Measurements from ENCODE around the gene SLC39A11. TPM values are rescaled to one million over a fixed set of nuclear protein-coding genes. Genes with fewer than 3 reads are reported as not detected.
A peak's percentile ranks its signal among the peaks of the same experiment; 100 is the strongest.

Gene SLC39A11
- polyA plus RNA-seq, 3 donors: 16.6 to 27.9 (median 26.6) TPM

DNA sequence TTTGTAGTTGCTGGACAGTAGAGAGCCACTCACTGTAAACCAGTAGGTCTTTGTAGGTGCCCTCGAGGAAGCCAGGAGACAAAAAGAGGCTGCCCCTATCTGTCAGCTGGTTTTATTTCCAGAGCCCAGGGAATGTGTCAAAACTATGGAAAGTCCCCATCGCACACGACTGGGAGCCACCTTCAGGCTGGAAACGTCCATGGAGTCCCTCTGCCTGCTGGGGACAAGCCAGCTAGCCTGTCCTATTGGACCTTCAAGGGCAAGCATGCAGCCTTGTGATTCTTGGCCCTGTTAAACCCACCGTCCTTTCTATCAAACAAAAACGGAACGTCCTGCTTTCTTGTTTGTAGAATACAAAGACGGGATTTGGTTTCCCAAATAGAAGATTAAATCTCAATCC is 289.8 kb downstream of the SLC39A11 start:
- no peaks in the 10 kb centered on the region for H3K27me3 Mint-ChIP-seq (ENCODE audit: low read depth in 3 of 3)
- no peaks in the 10 kb centered on the region for H3K27me3 ChIP-seq (ENCODE audit: control insufficient read depth in 2 of 2, insufficient read depth in 2 of 2, low read length in 2 of 2)
- H3K4me1 Mint-ChIP-seq: no peaks in the 10 kb centered on the region
- H3K36me3 ChIP-seq (replicated peaks in 1 of 2; ENCODE audit: control insufficient read depth in 1 of 2, insufficient read depth in 2 of 2, low read length in 2 of 2): peaks cover 25 to 63% of the 10 kb centered on the region in 2 donors
- intact Hi-C loops (cut with micrococcal nuclease): no loop called here
- no peaks in the 10 kb centered on the region for H3K4me1 ChIP-seq (ENCODE audit: control insufficient read depth in 1 of 2, insufficient read depth in 2 of 2, low read length in 2 of 2)
- 95% methylated on average over 8 of the region's 8 CpGs for WGBS (ENCODE audit: insufficient coverage)
- no peak overlapping the region for H3K27ac ChIP-seq (ENCODE audit: low read depth in 1 of 2, low read length in 2 of 2)
- no peak overlapping the region for H2AFZ ChIP-seq (ENCODE audit: insufficient read depth, low read depth, low read length, poor library complexity, severe bottlenecking)
- no peaks in the 10 kb centered on the region for H3K79me2 ChIP-seq (ENCODE audit: insufficient read depth, low read length)
- no peaks in the 10 kb centered on the region for H4K20me1 ChIP-seq (ENCODE audit: insufficient read depth, low read length)
- H3K9me3 Mint-ChIP-seq: peaks cover 27 to 61% (median 48%) of the 10 kb centered on the region in 7 donors
- no peak overlapping the region for H3K9ac ChIP-seq (ENCODE audit: insufficient read depth, low read length, poor library complexity, severe bottlenecking)
- TF ChIP-seq, protein P1, sequence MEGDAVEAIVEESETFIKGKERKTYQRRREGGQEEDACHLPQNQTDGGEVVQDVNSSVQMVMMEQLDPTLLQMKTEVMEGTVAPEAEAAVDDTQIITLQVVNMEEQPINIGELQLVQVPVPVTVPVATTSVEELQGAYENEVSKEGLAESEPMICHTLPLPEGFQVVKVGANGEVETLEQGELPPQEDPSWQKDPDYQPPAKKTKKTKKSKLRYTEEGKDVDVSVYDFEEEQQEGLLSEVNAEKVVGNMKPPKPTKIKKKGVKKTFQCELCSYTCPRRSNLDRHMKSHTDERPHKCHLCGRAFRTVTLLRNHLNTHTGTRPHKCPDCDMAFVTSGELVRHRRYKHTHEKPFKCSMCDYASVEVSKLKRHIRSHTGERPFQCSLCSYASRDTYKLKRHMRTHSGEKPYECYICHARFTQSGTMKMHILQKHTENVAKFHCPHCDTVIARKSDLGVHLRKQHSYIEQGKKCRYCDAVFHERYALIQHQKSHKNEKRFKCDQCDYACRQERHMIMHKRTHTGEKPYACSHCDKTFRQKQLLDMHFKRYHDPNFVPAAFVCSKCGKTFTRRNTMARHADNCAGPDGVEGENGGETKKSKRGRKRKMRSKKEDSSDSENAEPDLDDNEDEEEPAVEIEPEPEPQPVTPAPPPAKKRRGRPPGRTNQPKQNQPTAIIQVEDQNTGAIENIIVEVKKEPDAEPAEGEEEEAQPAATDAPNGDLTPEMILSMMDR (IDR thresholded peaks at IDR 0.05): no peak
- peaks cover 65 to 71% of the 10 kb centered on the region in 2 donors for H3K36me3 Mint-ChIP-seq
- H3K4me3 Mint-ChIP-seq: no peak overlapping the region
- H3K4me2 ChIP-seq (replicated peaks; ENCODE audit: extremely low read depth, low read length, poor library complexity, severe bottlenecking): no peak overlapping the region
- no peak for DNase-seq
- H3K9me3 ChIP-seq (replicated peaks in 1 of 2; ENCODE audit: control insufficient read depth in 1 of 2, insufficient read depth in 1 of 2, low read length in 2 of 2): peaks cover 25 to 49% of the 10 kb centered on the region in 2 donors
- H3K27ac Mint-ChIP-seq: no peak overlapping the region
- no peak overlapping the region for H3K4me3 ChIP-seq (replicated peaks in 1 of 3; ENCODE audit: low read depth in 2 of 3, low read length in 3 of 3)

GRCh38 chr17:72797142-72797541 is 295.3 kb downstream of the SLC39A11 start:
- Mint-ChIP-seq H3K36me3 (peaks cover 65 to 72% of the 10 kb centered on the region in 2 donors), H3K4me3 (no peak overlapping the region), H3K27ac (peak overlapping the region in 1 of 7 donors; percentile 38), H3K9me3 (peaks cover 51 to 75% (median 62%) of the 10 kb centered on the region in 7 donors), H3K4me1 (no peaks in the 10 kb centered on the region), H3K27me3 (ENCODE audit: low read depth in 3 of 3) (no peaks in the 10 kb centered on the region)
- H3K4me3 ChIP-seq (replicated peaks in 1 of 3; ENCODE audit: low read depth in 2 of 3, low read length in 3 of 3): no peak overlapping the region
- peaks cover 51 to 76% of the 10 kb centered on the region in 2 donors for H3K9me3 ChIP-seq (replicated peaks in 1 of 2; ENCODE audit: control insufficient read depth in 1 of 2, insufficient read depth in 1 of 2, low read length in 2 of 2)
- H3K4me2 ChIP-seq (replicated peaks; ENCODE audit: extremely low read depth, low read length, poor library complexity, severe bottlenecking): no peak overlapping the region
- DNase-seq: no peak
- H2AFZ ChIP-seq (ENCODE audit: insufficient read depth, low read depth, low read length, poor library complexity, severe bottlenecking): no peak overlapping the region
- H4K20me1 ChIP-seq (ENCODE audit: insufficient read depth, low read length): no peaks in the 10 kb centered on the region
- no peaks in the 10 kb centered on the region for H3K79me2 ChIP-seq (ENCODE audit: insufficient read depth, low read length)
- H3K27ac ChIP-seq (ENCODE audit: low read depth in 1 of 2, low read length in 2 of 2): no peak overlapping the region
- H3K36me3 ChIP-seq (replicated peaks in 1 of 2; ENCODE audit: control insufficient read depth in 1 of 2, insufficient read depth in 2 of 2, low read length in 2 of 2): peaks cover 23 to 80% of the 10 kb centered on the region in 2 donors
- no peaks in the 10 kb centered on the region for H3K4me1 ChIP-seq (ENCODE audit: control insufficient read depth in 1 of 2, insufficient read depth in 2 of 2, low read length in 2 of 2)
- intact Hi-C loops (cut with micrococcal nuclease): no loop called here
- WGBS (ENCODE audit: insufficient coverage): no CpG with 5 or more reads among the region's 2 CpGs
- TF ChIP-seq, protein P1 (IDR thresholded peaks at IDR 0.05): no peak
- H3K27me3 ChIP-seq (ENCODE audit: control insufficient read depth in 2 of 2, insufficient read depth in 2 of 2, low read length in 2 of 2): no peaks in the 10 kb centered on the region
- H3K9ac ChIP-seq (ENCODE audit: insufficient read depth, low read length, poor library complexity, severe bottlenecking): no peak overlapping the region
